Endothelial cell of umbilical vein (primary cell): ENCODE data around the gene ULK4. TPM values are rescaled to one million over a fixed set of nuclear protein-coding genes. Genes with fewer than 3 reads are reported as not detected.

Experiments used
- BruUV-seq: library from RNA; stranded (reverse); fragments of 400-500 nt; replicated peaks from 2 replicates; lab custom pipeline; 2021; lab: Mats Ljungman, UMichigan
- CTCF ChIA-PET: fragments of 300-600, 350-600 bp; sonication (Branson Sonifier 250); formaldehyde crosslinking; loops from one replicate; lab custom pipeline; 2021; ENCODE audit warnings: antibody characterized with exemption, inconsistent platforms; lab: Charles Lee
- POLR2A ChIA-PET: fragments of 300-600, 350-600 bp; sonication (Branson Sonifier 250); formaldehyde crosslinking; loops from one replicate; lab custom pipeline; 2021; ENCODE audit warnings: antibody characterized with exemption, inconsistent platforms; lab: Charles Lee
- DNase-seq: peaks from one replicate; pipeline ENCODE4 v3.0.0-alpha.2; 2011; ENCODE audit warnings: low read depth, low spot score
- FAIRE-seq: peaks from 2 replicates; lab custom pipeline; 2011; peaks lifted over from hg19 to GRCh38; lab: Jason Lieb, UNC
- H2AFZ ChIP-seq: 2 replicates; pipeline ENCODE4 v1.6.0; 2012; ENCODE audit warnings: low read depth, low read length, control low read depth, inconsistent platforms
- H3K27ac ChIP-seq: 2 replicates; pipeline ENCODE4 v1.5.1; 2011; ENCODE audit warnings: low read depth, mild to moderate bottlenecking, control low read depth, low read length, moderate library complexity; ENCODE audit not compliant: insufficient read depth
- H3K27me3 ChIP-seq, 2 experiments: 2 replicates each; pipeline versions ENCODE4 v1.6.0 to v1.6.1; 2011; ENCODE audit warnings: low read length in 2 of 2, mixed read lengths in 1 of 2; ENCODE audit not compliant: control insufficient read depth in 2 of 2, insufficient read depth in 2 of 2
- H3K36me3 ChIP-seq, 2 experiments: 2 replicates in 1 of 2; 3 replicates in 1 of 2; pipeline ENCODE4 v1.5.1; 2011; ENCODE audit warnings: low read length in 2 of 2, mild to moderate bottlenecking in 1 of 2, moderate library complexity in 1 of 2; ENCODE audit not compliant: control insufficient read depth in 2 of 2, insufficient read depth in 2 of 2; ENCODE audit errors: extremely low read depth in 1 of 2
- H3K4me1 ChIP-seq: 3 replicates; pipeline ENCODE4 v1.5.1; 2011; ENCODE audit warnings: mild to moderate bottlenecking, low read length; ENCODE audit not compliant: control insufficient read depth, insufficient read depth; ENCODE audit errors: extremely low read depth
- H3K4me2 ChIP-seq: 2 replicates; pipeline ENCODE4 v1.6.1; 2011; ENCODE audit warnings: low read length, control low read depth, mixed read lengths; ENCODE audit not compliant: insufficient read depth
- H3K4me3 ChIP-seq, 3 experiments: fragments of 200-600 bp in 1 of 3; sonication (generic), shearing (Covaris generic) in 1 of 3; replicated peaks in 1 of 3; 2 replicates each; pipeline ENCODE4 v1.5.1; 2011 to 2016; ENCODE audit warnings: control low read depth in 3 of 3, low read length in 3 of 3, mild to moderate bottlenecking in 2 of 3, inconsistent platforms in 1 of 3, low read depth in 1 of 3, moderate library complexity in 1 of 3; ENCODE audit not compliant: insufficient read depth in 1 of 3
- H3K79me2 ChIP-seq: 2 replicates; pipeline ENCODE4 v1.6.0; 2012; ENCODE audit warnings: low read length, inconsistent platforms; ENCODE audit not compliant: control insufficient read depth, insufficient read depth
- H3K9ac ChIP-seq: replicated peaks from 2 replicates; pipeline ENCODE3; 2011; ENCODE audit warnings: low read length, control low read depth; ENCODE audit not compliant: insufficient read depth; ENCODE audit errors: extremely low read depth
- H3K9me1 ChIP-seq: replicated peaks from 3 replicates; pipeline ENCODE4 v1.6.0; 2011; ENCODE audit warnings: mild to moderate bottlenecking, low read length; ENCODE audit not compliant: control insufficient read depth, insufficient read depth; ENCODE audit errors: extremely low read depth
- H3K9me3 ChIP-seq: replicated peaks from 2 replicates; pipeline ENCODE4 v1.5.1; 2012; ENCODE audit warnings: low read length, inconsistent platforms; ENCODE audit not compliant: control insufficient read depth, insufficient read depth
- H4K20me1 ChIP-seq: replicated peaks from 2 replicates; pipeline ENCODE3; 2011; ENCODE audit warnings: mild to moderate bottlenecking, low read length; ENCODE audit not compliant: control insufficient read depth, insufficient read depth; ENCODE audit errors: extremely low read depth
- EZH2 ChIP-seq: IDR thresholded peaks from 2 replicates; pipeline ENCODE4 v1.6.1; 2012; ENCODE audit warnings: borderline replicate concordance, low read depth, mild to moderate bottlenecking, moderate library complexity, low read length, inconsistent platforms; ENCODE audit not compliant: severe bottlenecking
- FOS ChIP-seq: IDR thresholded peaks from 2 replicates; pipeline ENCODE4 v1.6.1; 2011; ENCODE audit warnings: mild to moderate bottlenecking, low read length, moderate library complexity, borderline replicate concordance; ENCODE audit not compliant: insufficient read depth
- GATA2 ChIP-seq: IDR thresholded peaks from 2 replicates; pipeline ENCODE4 v1.7.0; 2011; ENCODE audit warnings: low read depth, mild to moderate bottlenecking, moderate library complexity, mixed read lengths, low read length; ENCODE audit not compliant: insufficient read length, insufficient read depth
- JUN ChIP-seq: IDR thresholded peaks from 2 replicates; pipeline ENCODE4 v1.6.1; 2011; ENCODE audit warnings: borderline replicate concordance, low read depth; ENCODE audit not compliant: insufficient read length, insufficient read depth
- MYC ChIP-seq: IDR thresholded peaks from one replicate; pipeline ENCODE4 v1.6.1; 2011; ENCODE audit warnings: mild to moderate bottlenecking, low read depth, low read length
- POLR2A ChIP-seq: IDR thresholded peaks from 2 replicates; pipeline ENCODE4 v1.6.1; 2012; ENCODE audit warnings: low read depth, mild to moderate bottlenecking, control low read depth, low read length
- POLR2AphosphoS5 ChIP-seq: IDR thresholded peaks from 2 replicates; pipeline ENCODE4 v1.6.1; 2012; ENCODE audit warnings: low read depth, mild to moderate bottlenecking, control low read depth, low read length, moderate library complexity; ENCODE audit not compliant: insufficient read depth
- dilution Hi-C: fragments of 300-500 bp; cut with MboI; formaldehyde crosslinking; loops from one replicate; pipeline ENCODE4 v1.15.0; 2019; ENCODE audit warnings: low sequenced_read_pairs; ENCODE audit not compliant: extremely low pct_ligation_motif_present
- intact Hi-C: fragments of 100-400 bp; cut with micrococcal nuclease; formaldehyde crosslinking; loops from one replicate; pipeline ENCODE4 v1.10.0; 2022
- polyA plus RNA-seq, 4 experiments: library from polyadenylated mRNA; depleted of rRNA in 3 of 4; stranded (reverse) in 3 of 4; unstranded in 1 of 4; fragments of >200 nt; gene quantifications; 2 replicates each; pipeline versions ENCODE4 v1.2.1 to v1.2.3, GENCODE V29; 2011 to 2012; ENCODE audit warnings: missing spikeins in 1 of 4
- total RNA-seq: library from RNA; stranded (reverse); gene quantifications from 2 replicates; pipeline ENCODE4 v1.2.3, GENCODE V29; 2021
- TF ChIP-seq, protein P1 (sequence below): IDR thresholded peaks from 2 replicates; pipeline ENCODE4 v1.6.1; 2011; ENCODE audit not compliant: insufficient read depth, insufficient read length
- TF ChIP-seq, protein P2 (sequence below), 2 donors: IDR thresholded peaks; 1 replicate in 1 of 2; 2 replicates in 1 of 2; pipeline ENCODE4 v1.5.1; 2011; ENCODE audit warnings: low read length in 2 of 2, mild to moderate bottlenecking in 2 of 2, moderate library complexity in 2 of 2, control low read depth in 1 of 2, inconsistent platforms in 1 of 2, low read depth in 1 of 2; ENCODE audit not compliant: insufficient read depth in 1 of 2; ENCODE audit errors: extremely low read depth in 1 of 2

Gene ULK4
- total and polyA plus RNA-seq, 2 donors (not counting 3 experiments of a cell fraction or from before 2014, with no cell fraction given) = 3.3 to 16.0 TPM

DNA sequence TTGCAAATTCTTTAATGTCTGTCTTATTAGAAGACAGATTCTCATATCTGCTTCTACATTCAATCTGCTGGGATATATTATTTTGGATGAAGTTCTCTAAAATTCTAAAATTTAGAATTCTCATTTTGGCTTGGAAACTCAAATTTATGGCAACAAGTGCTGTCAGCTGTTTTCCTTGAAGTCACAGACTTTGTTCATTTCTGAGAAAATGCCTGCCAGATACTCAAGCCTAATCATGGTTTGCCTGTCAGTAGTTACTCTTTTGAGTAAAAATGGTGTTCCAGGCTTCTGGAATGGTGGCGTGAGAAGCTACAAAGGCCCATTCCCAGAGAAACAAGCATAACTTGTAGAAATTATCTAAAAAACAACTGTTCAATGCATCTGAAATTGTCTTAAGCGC lies 646.8 kb downstream of the ULK4 start:
- Histone ChIP-seq H3K9me1 (no peaks in the 10 kb centered on the region), H3K4me1 (peaks cover 3% of the 10 kb centered on the region), H4K20me1 (no peaks in the 10 kb centered on the region), H3K79me2 (no peaks in the 10 kb centered on the region), H3K9ac (no peak overlapping the region), H3K27ac (no peak overlapping the region), H3K36me3 (no peaks in the 10 kb centered on the region), H3K27me3 (no peaks in the 10 kb centered on the region), H2AFZ (no peak overlapping the region), H3K4me2 (no peak overlapping the region), H3K9me3 (no peaks in the 10 kb centered on the region), H3K4me3 (no peak overlapping the region)
- no TSS peak for BruUV-seq
- DNase-seq (no peak), FAIRE-seq (no peak)
- intact Hi-C loops = no loop called here
- TF ChIP-seq JUN (no peak), POLR2A (no peak), FOS (no peak), POLR2AphosphoS5 (no peak), EZH2 (no peak), GATA2 (no peak), MYC (no peak)
- TF ChIP-seq, protein P1, sequence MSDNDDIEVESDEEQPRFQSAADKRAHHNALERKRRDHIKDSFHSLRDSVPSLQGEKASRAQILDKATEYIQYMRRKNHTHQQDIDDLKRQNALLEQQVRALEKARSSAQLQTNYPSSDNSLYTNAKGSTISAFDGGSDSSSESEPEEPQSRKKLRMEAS = no peak
- TF ChIP-seq, protein P2, sequence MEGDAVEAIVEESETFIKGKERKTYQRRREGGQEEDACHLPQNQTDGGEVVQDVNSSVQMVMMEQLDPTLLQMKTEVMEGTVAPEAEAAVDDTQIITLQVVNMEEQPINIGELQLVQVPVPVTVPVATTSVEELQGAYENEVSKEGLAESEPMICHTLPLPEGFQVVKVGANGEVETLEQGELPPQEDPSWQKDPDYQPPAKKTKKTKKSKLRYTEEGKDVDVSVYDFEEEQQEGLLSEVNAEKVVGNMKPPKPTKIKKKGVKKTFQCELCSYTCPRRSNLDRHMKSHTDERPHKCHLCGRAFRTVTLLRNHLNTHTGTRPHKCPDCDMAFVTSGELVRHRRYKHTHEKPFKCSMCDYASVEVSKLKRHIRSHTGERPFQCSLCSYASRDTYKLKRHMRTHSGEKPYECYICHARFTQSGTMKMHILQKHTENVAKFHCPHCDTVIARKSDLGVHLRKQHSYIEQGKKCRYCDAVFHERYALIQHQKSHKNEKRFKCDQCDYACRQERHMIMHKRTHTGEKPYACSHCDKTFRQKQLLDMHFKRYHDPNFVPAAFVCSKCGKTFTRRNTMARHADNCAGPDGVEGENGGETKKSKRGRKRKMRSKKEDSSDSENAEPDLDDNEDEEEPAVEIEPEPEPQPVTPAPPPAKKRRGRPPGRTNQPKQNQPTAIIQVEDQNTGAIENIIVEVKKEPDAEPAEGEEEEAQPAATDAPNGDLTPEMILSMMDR (IDR thresholded peaks at IDR 0.05; ENCODE audit: extremely low read depth in 1 of 2, insufficient read depth in 1 of 2, low read depth in 1 of 2, low read length in 2 of 2) = no peak
- ChIA-PET POLR2A (no interaction called here), CTCF (no interaction called here)
- dilution Hi-C loops = no loop called here
